Endometrial microvascular endothelial cells (primary cell): ENCODE results near the gene LRP3. TPM values are rescaled to one million over a fixed set of nuclear protein-coding genes. Genes with fewer than 3 reads are reported as not detected.

Experiments used
- in situ Hi-C: cut with HindIII; loops from 2 replicates; pipeline ENCODE4 v1.10.0; 2017; ENCODE audit warnings: low sequenced_read_pairs, low pct_unique_long_range_greater_than_20kb; ENCODE audit errors: inconsistent ontology term
- total RNA-seq: library from RNA; depleted of rRNA; stranded (reverse); fragments of >200 nt; gene quantifications from one replicate; pipeline ENCODE4 v1.2.3, GENCODE V29; 2015; ENCODE audit errors: inconsistent ontology term

LRP3 gene
- total RNA-seq, 1 donor from 2014 or later = 31.9 TPM

GRCh38 chr19:33229962-33230361 lies 35.8 kb downstream of the LRP3 start:
- in situ Hi-C loops = no loop called here

GRCh38 chr19:33231511-33231910 lies 37.4 kb downstream of the LRP3 start:
- in situ Hi-C loops = no loop called here

GRCh38 chr19:33232656-33233055 lies 38.5 kb downstream of the LRP3 start:
- in situ Hi-C loops = no loop called here

- in situ Hi-C loops = no loop called here
These were observed 39.1 kb downstream of the LRP3 start for GRCh38 chr19:33233056-33233873.

- in situ Hi-C loops = no loop called here
These were observed 40.0 kb downstream of the LRP3 start for GRCh38 chr19:33234092-33234491.

- in situ Hi-C loops = no loop called here
These were observed 40.6 kb downstream of the LRP3 start for GRCh38 chr19:33234736-33235135.

GRCh38 chr19:33235269-33235995 lies 41.3 kb downstream of the LRP3 start:
- in situ Hi-C loops = no loop called here

- in situ Hi-C loops = no loop called here
These were observed 41.8 kb downstream of the LRP3 start for GRCh38 chr19:33235996-33236350.

- in situ Hi-C loops = no loop called here
These were observed 42.7 kb downstream of the LRP3 start for GRCh38 chr19:33236696-33237390.

GRCh38 chr19:33238481-33239149 lies 44.5 kb downstream of the LRP3 start:
- in situ Hi-C loops = no loop called here

- in situ Hi-C loops = no loop called here
These were observed 45.3 kb downstream of the LRP3 start for GRCh38 chr19:33239223-33239975.

GRCh38 chr19:33240181-33240771 lies 46.1 kb downstream of the LRP3 start:
- in situ Hi-C loops = no loop called here

- in situ Hi-C loops = no loop called here
These were observed 47.0 kb downstream of the LRP3 start for GRCh38 chr19:33241091-33241529.

GRCh38 chr19:33241530-33242101 lies 47.5 kb downstream of the LRP3 start:
- in situ Hi-C loops = no loop called here

GRCh38 chr19:33242131-33242530 lies 48.0 kb downstream of the LRP3 start:
- in situ Hi-C loops = no loop called here

- in situ Hi-C loops = no loop called here
These were observed 48.8 kb downstream of the LRP3 start for GRCh38 chr19:33242911-33243310.

GRCh38 chr19:33245948-33246708 lies 52.0 kb downstream of the LRP3 start:
- in situ Hi-C loops = no loop called here
